ENCODE measurements around the gene TNIP2.
"Not testable (repeated sequence)": the region's sequence is repeated elsewhere in the genome, so short reads cannot be mapped to it uniquely, and the experiment has no call there.

TNIP2 gene

GRCh38 chr4:2793586-2794485, 37.7 kb upstream of the TNIP2 start:
- DNase-seq: peak; percentile 0

- peak; percentile 5 for DNase-seq
Measured at GRCh38 chr4:2792711-2793585, 36.8 kb upstream of the TNIP2 start, which contains the start of gene SH3BP2. Gene SH3BP2, plus strand, starts transcription at chr4:2793085. Its CDS starts 27,533 bp downstream, at chr4:2820618.

DNA sequence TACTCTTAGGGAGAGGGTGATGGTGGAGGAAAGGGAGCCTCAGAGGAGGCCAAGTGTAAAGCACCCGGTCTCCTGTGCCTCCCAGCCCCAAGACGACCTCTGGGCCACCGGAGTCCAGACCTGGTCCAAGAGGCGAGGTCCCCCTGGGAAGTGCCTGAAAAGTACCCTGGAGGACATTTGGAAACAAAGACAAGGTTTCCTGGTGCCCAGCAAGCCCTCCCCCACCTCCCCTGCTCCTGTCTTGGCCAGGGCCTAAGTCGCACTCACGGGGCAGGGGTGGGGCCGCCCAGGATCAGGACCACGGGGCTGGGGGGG, 36.2 kb upstream of the TNIP2 start:
- DNase-seq: no peak

DNA sequence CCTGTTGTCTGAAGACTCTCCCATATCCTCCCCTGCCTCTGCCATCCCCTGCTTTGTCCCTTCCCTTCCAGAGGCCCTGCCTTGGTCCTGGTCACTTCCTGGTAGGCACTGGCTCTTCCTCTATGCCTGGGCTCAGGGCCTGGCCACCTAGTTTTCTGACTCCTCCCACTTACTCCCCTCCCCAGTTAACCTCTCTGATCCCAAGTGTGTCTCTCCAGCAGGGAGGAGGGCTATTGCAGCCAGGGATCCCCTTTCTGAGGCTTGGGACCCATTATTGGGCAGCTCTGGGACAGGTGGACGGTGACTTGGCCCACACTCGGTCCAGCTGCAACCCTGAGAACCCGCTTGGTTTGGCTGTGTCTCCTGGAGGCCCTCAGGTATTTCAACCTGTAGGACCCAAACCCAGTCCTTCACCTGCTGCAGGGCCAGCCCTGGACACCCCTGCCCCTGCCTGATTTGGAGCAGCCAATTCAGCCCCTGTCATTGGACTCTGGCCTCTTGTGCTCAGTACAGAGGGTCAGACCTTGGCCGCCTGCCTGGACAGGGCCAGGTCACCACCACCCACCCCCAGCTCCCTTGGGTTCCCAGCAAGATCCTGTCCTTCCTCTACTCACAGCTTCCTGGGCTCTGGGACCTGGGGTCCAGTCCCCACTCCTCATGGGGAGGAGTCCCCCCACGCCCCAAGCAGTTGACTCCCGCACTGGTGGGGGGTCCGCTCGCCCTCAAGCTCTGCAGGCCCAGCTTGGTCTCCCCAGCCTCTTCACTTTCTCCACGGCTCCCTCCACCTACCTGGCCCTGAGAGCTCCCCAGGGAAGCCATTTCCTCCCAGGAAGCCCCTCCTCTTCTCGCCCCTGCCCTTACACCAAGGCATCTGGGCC, 35.6 kb upstream of the TNIP2 start:
- no peak for DNase-seq

DNA sequence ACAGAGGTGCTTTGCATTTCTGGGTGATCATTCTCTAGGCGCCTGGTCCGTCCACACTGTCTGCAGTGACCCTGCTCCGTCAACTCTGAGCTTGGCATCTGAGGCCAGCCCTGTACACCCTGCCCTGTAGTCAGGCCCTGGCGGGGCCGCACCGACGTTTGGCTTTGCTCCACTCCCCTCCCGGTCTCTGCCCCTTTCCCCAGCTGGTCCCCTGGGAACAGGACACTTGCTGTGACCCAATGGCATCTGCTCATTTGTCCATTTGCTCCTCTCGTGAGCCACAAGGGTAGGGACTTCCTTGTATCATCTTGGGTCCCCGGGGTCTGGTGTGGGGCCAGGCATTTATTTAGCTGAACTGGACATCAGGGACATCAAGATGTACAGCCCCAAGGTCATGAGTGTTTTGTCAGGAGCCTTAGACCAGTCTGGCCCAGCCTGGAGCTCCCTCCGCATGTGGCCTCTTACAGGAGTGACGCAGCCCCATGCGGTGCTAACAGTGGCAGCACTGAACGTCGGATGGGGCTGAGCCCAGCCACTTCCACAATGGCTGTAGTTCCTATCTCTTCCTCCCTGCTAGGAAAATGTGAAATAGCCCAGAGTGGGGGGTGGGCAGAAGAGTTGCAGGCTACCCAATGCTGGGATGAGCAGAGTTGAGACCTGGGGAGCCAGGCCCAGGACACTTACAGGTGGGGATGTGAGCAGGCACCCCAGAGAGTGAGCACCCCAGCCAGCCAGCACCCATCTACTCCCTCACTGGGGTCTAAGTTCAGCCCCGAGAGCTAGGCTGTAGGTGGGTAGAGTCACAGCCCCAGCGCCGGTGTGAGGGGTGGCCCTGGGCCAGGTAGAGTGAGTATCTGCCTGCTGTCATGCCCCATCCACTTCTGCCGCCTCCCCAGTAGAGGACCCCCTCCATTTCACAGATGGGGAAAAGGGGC, 34.7 kb upstream of the TNIP2 start:
- no peak for DNase-seq

DNA sequence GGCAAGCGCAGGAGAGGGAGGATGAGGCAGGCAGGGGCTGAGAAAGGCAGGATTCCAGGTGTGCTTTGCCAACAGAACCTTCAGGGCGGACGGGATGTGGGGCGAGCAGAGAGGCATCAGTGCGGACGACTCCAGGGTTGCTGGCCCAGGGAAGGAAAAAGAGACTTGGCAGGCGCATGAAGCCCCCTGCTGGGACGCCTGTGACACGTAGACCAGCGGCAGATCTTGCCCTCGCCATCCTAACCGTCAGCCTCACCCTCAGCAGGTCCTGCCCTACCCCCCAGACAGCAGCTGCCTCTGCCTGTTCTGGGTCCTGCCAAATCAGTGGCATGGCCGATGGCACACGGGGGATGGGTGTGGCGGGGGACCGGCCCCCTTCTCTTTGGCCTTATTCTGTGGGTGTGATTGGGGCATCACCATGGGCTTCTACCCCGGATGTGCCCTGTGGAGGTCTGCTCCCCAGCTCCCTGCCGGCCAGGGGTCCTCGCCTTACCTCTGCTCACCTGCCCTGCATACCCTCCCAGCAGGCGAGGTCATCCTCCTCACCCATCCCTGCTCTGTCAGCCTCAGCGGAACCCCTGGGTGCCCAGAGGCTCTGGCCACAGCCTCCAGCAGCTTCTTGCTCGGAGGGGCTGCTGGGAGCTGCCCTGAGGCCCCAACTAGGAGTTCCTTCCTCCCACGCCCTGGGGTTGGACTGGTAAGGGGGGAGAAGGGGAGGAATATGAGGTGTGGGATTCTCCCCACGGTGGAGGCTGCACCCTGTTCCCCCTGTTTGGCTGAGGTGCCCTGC, 33.9 kb upstream of the TNIP2 start:
- DNase-seq: no peak

- DNase-seq: no peak
Measured at GRCh38 chr4:2789351-2789750, 33.2 kb upstream of the TNIP2 start.

DNA sequence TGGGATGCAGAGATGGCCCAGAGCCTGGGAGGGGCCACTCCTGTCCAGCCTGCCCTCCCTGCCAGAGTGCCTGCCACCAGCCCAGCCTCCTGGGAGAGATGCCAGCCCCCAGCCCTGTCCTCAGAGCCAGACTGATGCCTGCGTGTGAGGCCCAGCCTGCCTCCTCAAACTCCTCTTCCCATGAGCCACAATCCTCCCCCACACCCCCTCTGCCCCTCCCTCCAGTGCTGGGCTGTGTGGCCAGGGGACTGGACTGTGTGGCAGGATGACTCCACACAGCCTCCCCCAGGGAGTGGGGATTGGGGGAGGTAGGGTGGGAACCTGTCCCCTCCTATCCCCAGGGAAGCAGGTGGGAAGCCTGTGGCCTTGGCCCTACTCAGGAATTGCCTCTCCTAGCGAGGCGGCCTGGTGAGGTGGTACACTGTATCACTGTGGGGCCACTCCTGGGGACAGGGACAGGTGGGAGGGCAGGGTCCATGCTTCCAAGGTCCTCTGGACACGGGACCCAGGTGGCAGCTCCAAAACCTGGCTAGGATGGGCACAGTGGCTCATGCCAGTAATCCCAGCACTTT, 32.5 kb upstream of the TNIP2 start:
- DNase-seq: no peak

GRCh38 chr4:2788101-2788500, 32.0 kb upstream of the TNIP2 start:
- DNase-seq: no peak

GRCh38 chr4:2787230-2788100, 31.3 kb upstream of the TNIP2 start:
- no peak for DNase-seq

DNA sequence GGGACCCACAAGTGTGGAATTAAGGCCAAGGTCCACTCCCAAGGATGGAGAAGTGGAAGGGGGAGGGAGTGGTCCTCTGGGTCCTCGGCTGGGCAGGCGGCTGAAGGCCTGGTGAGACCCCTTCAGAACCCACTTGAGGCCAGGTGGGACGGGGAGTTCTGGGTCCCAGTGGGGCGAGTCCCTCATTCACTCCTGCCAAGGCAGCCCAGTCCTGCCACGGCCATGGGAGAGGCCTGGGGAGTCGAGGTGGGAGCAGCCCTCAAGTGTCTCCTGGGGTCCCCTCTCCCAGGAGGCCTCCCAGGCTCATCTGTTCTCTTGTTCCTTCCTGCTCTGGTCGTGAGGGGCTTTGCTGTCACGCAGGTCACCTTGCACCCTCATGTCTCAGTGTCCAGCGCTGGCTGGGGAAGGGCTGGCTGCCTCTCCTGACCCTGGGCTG, 30.7 kb upstream of the TNIP2 start:
- no peak for DNase-seq

DNA sequence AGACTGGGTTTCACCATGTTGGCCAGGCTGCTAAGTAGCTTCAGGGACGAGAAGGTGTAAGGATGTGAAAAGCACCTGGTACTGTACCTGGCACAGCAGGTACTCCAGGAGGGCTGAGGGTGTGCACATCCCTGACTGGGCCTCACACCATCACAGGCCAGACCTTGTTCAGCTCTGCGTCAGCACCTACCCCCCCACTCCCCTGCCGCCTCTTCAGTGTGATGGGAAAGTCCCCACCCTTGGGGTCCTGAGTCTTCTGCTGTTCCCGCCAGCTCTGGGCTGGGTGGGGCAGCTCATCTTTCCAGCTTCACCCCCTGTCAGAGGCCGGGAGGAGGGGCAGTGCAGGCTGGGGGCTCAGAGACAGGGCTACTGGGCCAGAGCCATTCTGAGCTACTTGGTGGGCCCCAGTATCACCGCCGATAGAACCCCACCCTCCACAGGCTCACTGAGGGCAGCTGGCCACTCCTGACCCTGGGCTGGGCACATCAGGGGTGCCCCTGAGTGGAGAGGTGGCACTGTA, 30.1 kb upstream of the TNIP2 start:
- DNase-seq: no peak

DNA sequence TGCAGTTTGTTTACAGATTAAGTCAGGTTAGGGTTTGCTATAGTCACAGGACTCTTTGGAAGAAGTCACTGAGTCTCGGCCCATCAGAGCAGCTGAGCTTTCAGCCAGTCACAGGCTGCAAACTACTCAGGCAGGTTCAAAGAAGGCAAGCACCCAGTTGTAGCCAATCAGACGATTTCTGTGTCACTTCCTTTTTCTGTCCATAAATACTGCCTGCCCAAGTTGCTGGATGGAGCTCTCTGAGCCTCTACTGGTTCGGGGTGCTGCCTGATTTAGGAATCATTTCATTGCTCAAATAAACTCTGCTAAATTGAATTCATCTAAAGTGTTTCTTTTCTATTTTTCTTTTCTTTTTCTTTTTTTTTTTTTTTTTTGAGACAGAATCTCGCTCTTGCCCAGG, 29.5 kb upstream of the TNIP2 start:
- DNase-seq: no peak

- DNase-seq: no peak
Measured at GRCh38 chr4:2783790-2784189, 27.7 kb upstream of the TNIP2 start.

DNA sequence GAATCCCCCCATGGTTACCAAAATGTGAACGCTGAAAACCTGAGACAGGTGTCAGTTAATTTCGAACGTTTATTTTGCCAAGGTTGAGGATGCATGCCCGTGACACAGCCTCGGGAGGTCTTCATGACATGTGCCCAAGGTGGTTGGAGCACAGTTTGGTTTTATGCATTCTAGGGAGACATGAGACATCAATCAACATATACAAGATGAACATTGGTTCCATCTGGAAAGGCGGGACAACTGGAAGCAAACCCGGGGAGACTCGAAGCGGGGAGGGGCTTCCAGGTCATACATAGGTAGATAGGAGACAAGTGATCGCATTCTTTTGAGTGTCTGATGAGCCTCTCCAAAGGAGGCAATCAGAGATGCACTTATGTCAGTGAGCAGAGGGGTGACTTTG, 25.8 kb upstream of the TNIP2 start:
- no peak for DNase-seq

GRCh38 chr4:2780643-2781042, 24.5 kb upstream of the TNIP2 start:
- not testable (repeated sequence) for DNase-seq

DNA sequence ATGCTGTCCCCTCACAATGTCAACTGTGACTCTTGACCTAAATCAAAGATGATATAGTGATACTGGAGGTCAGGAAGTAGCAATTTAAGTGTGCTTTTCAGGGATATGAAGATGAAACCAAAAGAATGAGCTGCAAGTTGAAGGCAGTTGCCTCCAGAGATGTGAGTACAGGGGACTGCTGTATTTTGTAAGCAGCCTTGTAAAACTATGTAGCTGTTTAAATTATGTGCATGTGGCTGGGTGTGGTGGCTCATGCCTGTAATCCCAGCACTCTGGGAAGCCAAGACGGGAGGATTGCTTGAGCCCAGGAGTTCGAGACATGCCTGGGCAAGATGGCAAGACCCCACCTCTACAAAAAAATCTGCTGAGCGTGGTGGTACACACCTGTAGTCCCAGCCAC, 15.1 kb upstream of the TNIP2 start:
- no peak for DNase-seq

DNA sequence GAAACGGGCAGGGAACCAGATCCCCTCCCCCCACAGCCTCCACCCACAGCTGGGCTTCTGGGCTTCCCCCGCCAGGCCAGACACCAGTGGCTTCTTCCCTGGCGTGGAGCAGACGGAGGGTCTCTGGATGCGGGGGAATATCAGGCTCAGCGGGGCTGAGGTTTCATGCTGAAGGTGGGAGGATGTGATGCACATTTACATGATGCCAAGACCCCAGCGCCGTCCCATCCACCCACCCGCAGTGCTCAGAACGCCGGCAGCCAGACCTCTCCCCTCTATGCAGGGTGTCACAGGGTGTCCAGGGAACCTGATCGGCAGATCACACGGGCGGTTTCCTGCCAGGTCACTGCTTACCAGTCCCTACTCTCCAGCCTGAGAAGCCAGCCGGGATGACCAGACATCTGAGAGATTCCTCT, 12.8 kb upstream of the TNIP2 start:
- DNase-seq: no peak

DNA sequence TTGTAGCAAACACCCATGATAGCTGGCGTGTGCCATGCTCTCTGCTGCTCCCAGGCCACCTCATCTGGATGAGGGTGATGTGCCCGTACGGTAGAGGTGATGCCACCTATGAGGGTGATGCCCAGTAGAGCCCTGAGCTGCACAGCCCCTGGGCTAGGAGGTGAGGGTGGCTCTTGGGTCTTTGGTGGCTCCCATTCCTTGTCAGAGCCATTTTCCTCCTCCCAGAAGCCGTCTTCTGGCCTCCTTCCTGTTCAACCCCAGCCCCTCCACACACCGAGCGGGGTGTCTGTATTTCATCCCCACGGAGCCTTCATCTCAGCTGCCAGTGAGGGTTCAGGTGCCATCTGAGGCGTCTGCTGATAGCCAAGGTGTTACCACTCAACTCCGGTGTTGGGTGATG, 12.0 kb upstream of the TNIP2 start:
- DNase-seq: no peak
